Measurements from ENCODE around the gene MYO10.

- TF ChIP-seq EZH2 (IDR thresholded peaks at IDR 0.05; ENCODE audit: borderline replicate concordance) (no peak), EZH2phosphoT487 (IDR thresholded peaks at IDR 0.05; ENCODE audit: low read depth, severe bottlenecking, unreplicated experiment) (no peak), CTCF (IDR thresholded peaks at IDR 0.05; ENCODE audit: poor library complexity) (no peak)
Measured at GRCh38 chr5:16723821-16724220, 212.3 kb downstream of the MYO10 start.
